NK-92 (cell line): Measurements from ENCODE around the gene ANO8.

Source experiments
- DNase-seq: peaks from one replicate; lab custom pipeline; 2025; ENCODE audit not compliant: unreplicated experiment; lab: John Stamatoyannopoulos, UW

Gene ANO8

GRCh38 chr19:17348700-17349099, 14.0 kb upstream of the ANO8 start:
- DNase-seq, result no peak

- no peak for DNase-seq
Measured at GRCh38 chr19:17347877-17348276, 13.2 kb upstream of the ANO8 start.

GRCh38 chr19:17347361-17347760, 12.7 kb upstream of the ANO8 start:
- DNase-seq, result no peak

GRCh38 chr19:17346109-17346671, 11.5 kb upstream of the ANO8 start:
- no peak for DNase-seq

GRCh38 chr19:17341845-17342244, 7.2 kb upstream of the ANO8 start:
- DNase-seq, result no peak

- no peak for DNase-seq
Measured at GRCh38 chr19:17341386-17341785, 6.7 kb upstream of the ANO8 start.

- DNase-seq, result no peak
Measured at GRCh38 chr19:17340871-17341357, 6.3 kb upstream of the ANO8 start.

GRCh38 chr19:17340302-17340870, 5.7 kb upstream of the ANO8 start:
- no peak for DNase-seq

- DNase-seq, result no peak
Measured at GRCh38 chr19:17339088-17339741, 4.6 kb upstream of the ANO8 start.

GRCh38 chr19:17338433-17339078, 3.9 kb upstream of the ANO8 start:
- DNase-seq, result no peak

- no peak for DNase-seq
Measured at GRCh38 chr19:17337675-17338432, 3.2 kb upstream of the ANO8 start.

GRCh38 chr19:17336872-17337674, 2.4 kb upstream of the ANO8 start, which contains the start of gene GTPBP3:
Gene GTPBP3, plus strand, starts transcription at chr19:17337553. Its CDS starts 59 bp downstream, at chr19:17337612.
- peak; percentile 86 for DNase-seq

- DNase-seq, result no peak
Measured at GRCh38 chr19:17335575-17335974, 920 bp upstream of the ANO8 start.

- no peak for DNase-seq
Measured at GRCh38 chr19:17333611-17334413, 843 bp downstream of the ANO8 start.

- DNase-seq, result no peak
Measured at GRCh38 chr19:17332677-17333581, 1.7 kb downstream of the ANO8 start.

GRCh38 chr19:17332360-17332676, 2.3 kb downstream of the ANO8 start:
- no peak for DNase-seq

- DNase-seq, result no peak
Measured at GRCh38 chr19:17331045-17331558, 3.6 kb downstream of the ANO8 start.

GRCh38 chr19:17330262-17331044, 4.2 kb downstream of the ANO8 start:
- no peak for DNase-seq
